ENCODE data around the gene LDB2.

DNA sequence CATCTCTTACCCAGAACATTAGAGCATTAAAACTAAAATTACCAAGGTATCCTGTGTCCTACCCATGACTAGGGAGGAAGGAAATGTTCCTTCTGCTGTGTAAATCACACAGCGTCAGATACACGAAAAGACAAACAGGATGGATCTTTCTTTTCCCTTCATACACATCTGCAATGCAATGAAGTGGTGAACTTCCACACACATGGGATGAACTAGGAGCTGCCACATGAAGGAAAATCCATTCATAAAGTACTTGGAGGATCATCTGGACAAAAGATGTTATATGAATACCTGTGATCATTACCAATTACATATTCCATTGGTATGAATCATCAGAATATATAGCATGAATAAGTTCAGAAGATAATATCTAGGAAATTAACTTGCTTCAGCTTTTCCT is 46.2 kb downstream of the LDB2 start:
- TF ChIP-seq CTCF (conservative IDR thresholded peaks at IDR 0.05 in 1 of 2, IDR thresholded peaks at IDR 0.05 in 1 of 2; ENCODE audit: low read depth in 1 of 2, low read length in 2 of 2) (no peak), EZH2 (IDR thresholded peaks at IDR 0.05; ENCODE audit: low read length, missing control alignments) (no peak)
